SU-DHL-6 (cell line): Measurements from ENCODE around the gene ENOX1.

ENCODE experiments used
- H2AFZ ChIP-seq: fragments of 200-600 bp; sonication (generic); 2 replicates; pipeline ENCODE4 v1.6.1; 2014; ENCODE audit warnings: low read depth, mild to moderate bottlenecking, moderate library complexity, mixed read lengths, antibody characterized with exemption, low read length; ENCODE audit not compliant: severe bottlenecking
- H3F3A ChIP-seq: fragments of 200-600 bp; shearing (Covaris generic); 2 replicates; pipeline ENCODE4 v1.6.0; 2016; ENCODE audit warnings: antibody characterized with exemption, mild to moderate bottlenecking; ENCODE audit not compliant: insufficient read depth
- H3K27ac ChIP-seq: fragments of 200-600 bp; sonication (generic); 2 replicates; pipeline ENCODE4 v1.5.1; 2016; ENCODE audit warnings: low read depth, mild to moderate bottlenecking, low read length, moderate library complexity, mixed read lengths
- H3K27me3 ChIP-seq: fragments of 200-600 bp; sonication (generic), shearing (Covaris generic); 2 replicates; pipeline ENCODE4 v1.6.0; 2014; ENCODE audit warnings: mild to moderate bottlenecking, low read length
- H3K36me3 ChIP-seq: fragments of 200-600 bp; sonication (generic); 2 replicates; pipeline ENCODE4 v1.6.1; 2014; ENCODE audit warnings: mild to moderate bottlenecking, low read length, mixed read lengths
- H3K4me2 ChIP-seq: fragments of 300-600, 200-600 bp; shearing (Covaris generic), sonication (generic); 2 replicates; pipeline ENCODE4 v1.6.0; 2014; ENCODE audit warnings: low read length, low read depth, mild to moderate bottlenecking; ENCODE audit not compliant: poor library complexity, severe bottlenecking
- H3K4me3 ChIP-seq: fragments of 200-600 bp; sonication (generic); 2 replicates; pipeline ENCODE4 v1.5.1; 2014; ENCODE audit warnings: antibody characterized with exemption, low read length, mild to moderate bottlenecking, mixed read lengths; ENCODE audit not compliant: insufficient read depth, poor library complexity, severe bottlenecking
- H3K79me2 ChIP-seq: fragments of 200-600 bp; sonication (generic); 2 replicates; pipeline ENCODE4 v1.6.1; 2014; ENCODE audit warnings: mild to moderate bottlenecking, low read length, moderate library complexity; ENCODE audit not compliant: insufficient read depth
- H3K9ac ChIP-seq: fragments of 200-600 bp; sonication (generic); 2 replicates; pipeline ENCODE4 v1.7.0; 2014; ENCODE audit warnings: mild to moderate bottlenecking, low read length
- H3K9me2 ChIP-seq: fragments of 200-600 bp; sonication (generic); replicated peaks from 2 replicates; pipeline ENCODE4 v1.6.1; 2014; ENCODE audit warnings: low read length; ENCODE audit not compliant: insufficient read depth
- H3K9me3 ChIP-seq: fragments of 200-600 bp; sonication (generic); 2 replicates; pipeline ENCODE4 v1.6.1; 2014; ENCODE audit warnings: low read length, mixed read lengths; ENCODE audit not compliant: insufficient read depth
- H4K20me1 ChIP-seq: fragments of 200-600 bp; sonication (generic); 2 replicates; pipeline ENCODE4 v1.6.1; 2014; ENCODE audit warnings: low read depth, mild to moderate bottlenecking, antibody characterized with exemption, low read length, moderate library complexity, mixed read lengths
- CTCF ChIP-seq: fragments of 200-600 bp; sonication (generic); IDR thresholded peaks from one replicate; pipeline ENCODE4 v1.5.1; 2017; ENCODE audit warnings: antibody characterized with exemption, mild to moderate bottlenecking, low read length, moderate library complexity; ENCODE audit not compliant: insufficient read depth, poor library complexity, severe bottlenecking
- EZH2phosphoT487 ChIP-seq: fragments of 200-600 bp; sonication (generic), shearing (Covaris generic); conservative IDR thresholded peaks from 2 replicates; pipeline ENCODE4 v1.6.1; 2018; ENCODE audit warnings: mild to moderate bottlenecking, antibody characterized with exemption, low read length, moderate library complexity, mixed read lengths

The ENOX1 gene

GRCh38 chr13:43669964-43670363, 116.8 kb downstream of the ENOX1 start:
- no peaks in the 10 kb centered on the region for H4K20me1 ChIP-seq
- no peaks in the 10 kb centered on the region for H3K9me3 ChIP-seq
- H3K9ac ChIP-seq = no peak overlapping the region
- no peaks in the 10 kb centered on the region for H3K27me3 ChIP-seq
- no peak overlapping the region for H3K27ac ChIP-seq
- no peak for TF ChIP-seq CTCF
- TF ChIP-seq EZH2phosphoT487 = no peak
- H3K79me2 ChIP-seq = no peaks in the 10 kb centered on the region
- no peak overlapping the region for H2AFZ ChIP-seq
- H3K4me2 ChIP-seq = no peak overlapping the region
- no peaks in the 10 kb centered on the region for H3F3A ChIP-seq
- no peak overlapping the region for H3K4me3 ChIP-seq
- H3K36me3 ChIP-seq = no peaks in the 10 kb centered on the region
- no peaks in the 10 kb centered on the region for H3K9me2 ChIP-seq

- Histone ChIP-seq H3K27ac (no peak overlapping the region), H3K4me3 (no peak overlapping the region), H2AFZ (no peak overlapping the region), H3K4me2 (no peak overlapping the region), H3K9me2 (no peaks in the 10 kb centered on the region), H3K9ac (no peak overlapping the region), H3K79me2 (no peaks in the 10 kb centered on the region), H3K36me3 (no peaks in the 10 kb centered on the region), H3K27me3 (no peaks in the 10 kb centered on the region), H3F3A (no peaks in the 10 kb centered on the region), H3K9me3 (no peaks in the 10 kb centered on the region), H4K20me1 (no peaks in the 10 kb centered on the region)
- TF ChIP-seq EZH2phosphoT487 (no peak), CTCF (no peak)
Observed at GRCh38 chr13:43669101-43669500, 117.7 kb downstream of the ENOX1 start.

GRCh38 chr13:43666403-43666802, 120.4 kb downstream of the ENOX1 start:
- H3K9me2 ChIP-seq = no peaks in the 10 kb centered on the region
- H3K9me3 ChIP-seq = no peaks in the 10 kb centered on the region
- no peak overlapping the region for H3K27ac ChIP-seq
- H3K27me3 ChIP-seq = no peaks in the 10 kb centered on the region
- no peak overlapping the region for H2AFZ ChIP-seq
- no peaks in the 10 kb centered on the region for H4K20me1 ChIP-seq
- no peak overlapping the region for H3K9ac ChIP-seq
- no peaks in the 10 kb centered on the region for H3F3A ChIP-seq
- H3K36me3 ChIP-seq = no peaks in the 10 kb centered on the region
- H3K4me2 ChIP-seq = no peak overlapping the region
- TF ChIP-seq CTCF = no peak
- no peak for TF ChIP-seq EZH2phosphoT487
- H3K4me3 ChIP-seq = no peak overlapping the region
- no peaks in the 10 kb centered on the region for H3K79me2 ChIP-seq

GRCh38 chr13:43665388-43665787, 121.4 kb downstream of the ENOX1 start:
- TF ChIP-seq CTCF (no peak), EZH2phosphoT487 (no peak)
- Histone ChIP-seq H3K4me2 (no peak overlapping the region), H3K27ac (no peak overlapping the region), H3K9me2 (no peaks in the 10 kb centered on the region), H4K20me1 (no peaks in the 10 kb centered on the region), H3F3A (no peaks in the 10 kb centered on the region), H3K4me3 (no peak overlapping the region), H2AFZ (no peak overlapping the region), H3K9ac (no peak overlapping the region), H3K9me3 (no peaks in the 10 kb centered on the region), H3K79me2 (no peaks in the 10 kb centered on the region), H3K36me3 (no peaks in the 10 kb centered on the region), H3K27me3 (no peaks in the 10 kb centered on the region)
